Breast epithelium (tissue), 4 donors: ENCODE measurements around the gene C1QTNF3. TPM values are rescaled to one million over a fixed set of nuclear protein-coding genes. Genes with fewer than 3 reads are reported as not detected.

Experiments
- DNase-seq, 2 donors: peaks; one replicate each; pipeline ENCODE4 v3.0.0-alpha.2; 2019; ENCODE audit warnings: low spot score in 2 of 2
- H3K27ac ChIP-seq, 2 donors: fragments of 200-600 bp; sonication (generic) in 1 of 2; one replicate each; pipeline ENCODE4 v1.5.1; 2016 to 2019; ENCODE audit warnings: mild to moderate bottlenecking in 1 of 2
- H3K27me3 ChIP-seq, 2 donors: fragments of 200-600 bp; sonication (generic) in 1 of 2; one replicate each; pipeline versions ENCODE4 v1.5.1 to v1.6.0; 2017 to 2019; ENCODE audit warnings: control low read depth in 1 of 2, mild to moderate bottlenecking in 1 of 2
- H3K36me3 ChIP-seq: fragments of 200-600 bp; one replicate; pipeline ENCODE4 v1.5.1; 2019
- H3K4me1 ChIP-seq, 2 donors: fragments of 200-600 bp; sonication (generic); one replicate each; pipeline ENCODE4 v1.5.1; 2016 to 2019; ENCODE audit warnings: control low read depth in 1 of 2
- H3K4me3 ChIP-seq, 3 donors: fragments of 200-600 bp; sonication (generic); 1 replicate in 2 of 3; 2 replicates in 1 of 3; pipeline ENCODE4 v1.5.1; 2016 to 2019; ENCODE audit warnings: mild to moderate bottlenecking in 3 of 3, moderate library complexity in 2 of 3
- H3K9me3 ChIP-seq, 2 donors: fragments of 200-600 bp; sonication (generic) in 1 of 2; one replicate each; pipeline ENCODE4 v1.5.1; 2016 to 2019; ENCODE audit warnings: control low read depth in 1 of 2
- CTCF ChIP-seq, 3 donors: fragments of 450-650 bp; IDR thresholded peaks; one replicate each; pipeline ENCODE4 v1.5.1; 2016 to 2017; ENCODE audit warnings: antibody characterized with exemption in 3 of 3, mild to moderate bottlenecking in 3 of 3, moderate library complexity in 3 of 3
- POLR2A ChIP-seq: fragments of 450-650 bp; IDR thresholded peaks from one replicate; pipeline ENCODE4 v1.6.1; 2016; ENCODE audit warnings: antibody characterized with exemption, mild to moderate bottlenecking, moderate library complexity
- POLR2AphosphoS5 ChIP-seq, 3 donors: sonication (generic); formaldehyde crosslinking; IDR thresholded peaks; one replicate each; pipeline ENCODE4 v1.6.1; 2017; ENCODE audit warnings: antibody characterized with exemption in 3 of 3
- intact Hi-C: fragments of 100-400 bp; cut with DNase I; formaldehyde crosslinking; loops from one replicate; pipeline ENCODE4 v1.15.1; 2023; ENCODE audit warnings: low total_unique reads
- total RNA-seq, 3 donors: library from RNA; depleted of rRNA; stranded (reverse); fragments of >200 nt; gene quantifications; one replicate each; pipeline ENCODE4 v1.1.0, GENCODE V29; 2016

C1QTNF3 gene
- total RNA-seq, 3 donors from 2014 or later = 4.0 to 28.8 (median 22.2) TPM

GRCh38 chr5:33997331-33997983 is 45.6 kb downstream of the C1QTNF3 start:
- Histone ChIP-seq H3K27ac (no peak overlapping the region), H3K4me1 (no peaks in the 10 kb centered on the region), H3K36me3 (no peaks in the 10 kb centered on the region), H3K9me3 (no peaks in the 10 kb centered on the region), H3K4me3 (no peak overlapping the region), H3K27me3 (no peaks in the 10 kb centered on the region)
- DNase-seq = peak; percentile 35 to 53
- TF ChIP-seq CTCF (IDR thresholded peaks at IDR 0.05) (peak; percentile 19 to 50 (median 40)), POLR2A (no peak), POLR2AphosphoS5 (IDR thresholded peaks at IDR 0.05) (peak in 1 of 3 donors; percentile 17)
- intact Hi-C loops = no loop called here

- intact Hi-C loops = no loop called here
- Histone ChIP-seq H3K36me3 (no peaks in the 10 kb centered on the region), H3K27me3 (no peaks in the 10 kb centered on the region), H3K4me1 (no peaks in the 10 kb centered on the region), H3K9me3 (no peaks in the 10 kb centered on the region), H3K27ac (no peak overlapping the region), H3K4me3 (no peak overlapping the region)
- TF ChIP-seq CTCF (IDR thresholded peaks at IDR 0.05) (no peak), POLR2AphosphoS5 (IDR thresholded peaks at IDR 0.05) (no peak), POLR2A (no peak)
- DNase-seq = no peak
Measured at GRCh38 chr5:33995865-33996264, 47.1 kb downstream of the C1QTNF3 start.

- TF ChIP-seq POLR2AphosphoS5 (IDR thresholded peaks at IDR 0.05) = no peak
- no peak for TF ChIP-seq POLR2A
- no peak for TF ChIP-seq CTCF (IDR thresholded peaks at IDR 0.05)
- H3K27me3 ChIP-seq = no peaks in the 10 kb centered on the region
- DNase-seq = no peak
- intact Hi-C loops = no loop called here
- H3K4me1 ChIP-seq = no peaks in the 10 kb centered on the region
- H3K9me3 ChIP-seq = no peaks in the 10 kb centered on the region
- no peak overlapping the region for H3K4me3 ChIP-seq
- no peak overlapping the region for H3K27ac ChIP-seq
- H3K36me3 ChIP-seq = no peaks in the 10 kb centered on the region
Measured at GRCh38 chr5:33994845-33995244, 48.2 kb downstream of the C1QTNF3 start.

GRCh38 chr5:33992864-33993263 is 50.1 kb downstream of the C1QTNF3 start:
- no peak for TF ChIP-seq POLR2A
- no peak for TF ChIP-seq POLR2AphosphoS5 (IDR thresholded peaks at IDR 0.05)
- no peak for TF ChIP-seq CTCF (IDR thresholded peaks at IDR 0.05)
- H3K27ac ChIP-seq = no peak overlapping the region
- intact Hi-C loops = no loop called here
- no peaks in the 10 kb centered on the region for H3K4me1 ChIP-seq
- no peaks in the 10 kb centered on the region for H3K9me3 ChIP-seq
- no peak for DNase-seq
- H3K4me3 ChIP-seq = no peak overlapping the region
- H3K27me3 ChIP-seq = no peaks in the 10 kb centered on the region
- H3K36me3 ChIP-seq = peaks cover 4% of the 10 kb centered on the region

- intact Hi-C loops = no loop called here
- Histone ChIP-seq H3K9me3 (no peaks in the 10 kb centered on the region), H3K4me1 (peaks cover 0 to 6% of the 10 kb centered on the region in 2 donors), H3K27ac (no peak overlapping the region), H3K27me3 (no peaks in the 10 kb centered on the region), H3K4me3 (no peak overlapping the region), H3K36me3 (peaks cover 4% of the 10 kb centered on the region)
- DNase-seq = no peak
- TF ChIP-seq POLR2A = no peak
- TF ChIP-seq CTCF (IDR thresholded peaks at IDR 0.05) = no peak
- no peak for TF ChIP-seq POLR2AphosphoS5 (IDR thresholded peaks at IDR 0.05)
Measured at GRCh38 chr5:33985447-33985846, 57.6 kb downstream of the C1QTNF3 start.
